Mesenteric fat pad (tissue), 1 donor: ENCODE data around the gene C6orf47. TPM values are rescaled to one million over a fixed set of nuclear protein-coding genes. Genes with fewer than 3 reads are reported as not detected.

Experiments used
- DNase-seq: peaks from one replicate; pipeline ENCODE4 v3.0.0-alpha.2; 2020; ENCODE audit warnings: low spot score
- total RNA-seq: library from RNA; stranded (reverse); fragmentation: NEBNext Ultra II Directional; extraction: Animal tissue kit (Norgen Biotek cat#: 25700); gene quantifications from one replicate; pipeline ENCODE4 v1.2.1, GENCODE V29; 2021
- donor health status: DM: yes; HTN: yes; CAD: no.

Gene C6orf47
- total RNA-seq, 1 donor from 2014 or later, result 21.6 TPM

GRCh38 chr6:31661262-31662123, 915 bp upstream of the C6orf47 start:
- no peak for DNase-seq

GRCh38 chr6:31659649-31660380, 763 bp downstream of the C6orf47 start:
- DNase-seq, result no peak

GRCh38 chr6:31658983-31659648, 1.5 kb downstream of the C6orf47 start:
- DNase-seq, result no peak

- no peak for DNase-seq
Measured at GRCh38 chr6:31658158-31658688, 2.4 kb downstream of the C6orf47 start.

- DNase-seq, result no peak
Measured at GRCh38 chr6:31657406-31658157, 3.0 kb downstream of the C6orf47 start.

GRCh38 chr6:31655349-31656237, 5.0 kb downstream of the C6orf47 start, which contains the start of gene APOM:
TSS of gene APOM (plus strand) at chr6:31655894. CDS start at chr6:31655967, 73 bp downstream.
- no peak for DNase-seq

GRCh38 chr6:31654574-31655348, 5.8 kb downstream of the C6orf47 start:
- DNase-seq, result no peak

GRCh38 chr6:31652925-31653724, 7.5 kb downstream of the C6orf47 start:
- DNase-seq, result peak; percentile 92

GRCh38 chr6:31651602-31652191, 8.9 kb downstream of the C6orf47 start:
- DNase-seq, result no peak

- DNase-seq, result no peak
Measured at GRCh38 chr6:31645325-31645724, 15.3 kb downstream of the C6orf47 start.

- DNase-seq, result no peak
Measured at GRCh38 chr6:31643818-31644454, 16.6 kb downstream of the C6orf47 start.

GRCh38 chr6:31642798-31643570, 17.6 kb downstream of the C6orf47 start:
- no peak for DNase-seq

GRCh38 chr6:31641370-31641769, 19.2 kb downstream of the C6orf47 start:
- DNase-seq, result no peak

- DNase-seq, result no peak
Measured at GRCh38 chr6:31640612-31641011, 20.0 kb downstream of the C6orf47 start.

- no peak for DNase-seq
Measured at GRCh38 chr6:31639449-31639861, 21.1 kb downstream of the C6orf47 start.

- no peak for DNase-seq
Measured at GRCh38 chr6:31639043-31639442, 21.5 kb downstream of the C6orf47 start.
